GM21447 (cell line): ENCODE measurements around the gene HTT-AS.

ENCODE experiments used
- ATAC-seq: cut with Tn5 transposase; IDR thresholded peaks from one replicate; pipeline ENCODE4 v1.9.1; 2021; ENCODE audit not compliant: unreplicated experiment

The HTT-AS gene

GRCh38 chr4:3091464-3091863 lies 17.1 kb upstream of the HTT-AS start:
- no peak for ATAC-seq

DNA sequence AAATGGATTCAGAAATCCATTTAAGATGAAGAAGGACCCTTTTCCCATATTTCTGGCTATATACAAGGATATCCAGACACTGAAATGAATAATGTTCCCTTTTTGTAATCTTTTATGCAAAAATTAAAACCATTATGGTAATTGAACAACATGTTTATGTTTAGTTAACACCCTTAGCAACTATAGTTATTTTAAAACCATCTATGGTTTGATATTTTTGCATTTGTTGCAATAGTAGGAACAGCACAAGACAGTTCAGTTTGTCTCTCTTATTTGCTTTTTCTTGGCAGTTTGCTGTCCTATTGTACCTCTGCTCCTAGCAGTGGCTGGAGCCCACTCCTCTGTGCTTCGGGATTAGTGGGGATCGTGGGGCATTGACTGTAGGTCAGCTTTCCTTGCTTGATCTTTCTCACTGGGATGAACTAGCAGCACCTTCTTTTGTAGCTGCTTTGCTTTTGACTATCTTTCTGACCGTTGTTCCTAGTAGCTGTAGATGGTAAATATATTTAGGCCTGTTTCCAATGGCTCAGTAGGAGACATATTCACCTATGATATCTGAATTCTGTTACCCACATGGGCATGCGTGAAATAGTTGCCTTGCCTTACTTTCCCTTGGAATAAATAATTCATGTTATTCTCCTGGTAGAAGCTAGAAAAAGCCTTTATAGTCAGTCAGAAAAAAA lies 12.9 kb upstream of the HTT-AS start:
- no peak for ATAC-seq

- ATAC-seq, result no peak
Observed at GRCh38 chr4:3085948-3086670, 11.8 kb upstream of the HTT-AS start.

- ATAC-seq, result no peak
Observed at GRCh38 chr4:3083732-3084131, 9.4 kb upstream of the HTT-AS start.

DNA sequence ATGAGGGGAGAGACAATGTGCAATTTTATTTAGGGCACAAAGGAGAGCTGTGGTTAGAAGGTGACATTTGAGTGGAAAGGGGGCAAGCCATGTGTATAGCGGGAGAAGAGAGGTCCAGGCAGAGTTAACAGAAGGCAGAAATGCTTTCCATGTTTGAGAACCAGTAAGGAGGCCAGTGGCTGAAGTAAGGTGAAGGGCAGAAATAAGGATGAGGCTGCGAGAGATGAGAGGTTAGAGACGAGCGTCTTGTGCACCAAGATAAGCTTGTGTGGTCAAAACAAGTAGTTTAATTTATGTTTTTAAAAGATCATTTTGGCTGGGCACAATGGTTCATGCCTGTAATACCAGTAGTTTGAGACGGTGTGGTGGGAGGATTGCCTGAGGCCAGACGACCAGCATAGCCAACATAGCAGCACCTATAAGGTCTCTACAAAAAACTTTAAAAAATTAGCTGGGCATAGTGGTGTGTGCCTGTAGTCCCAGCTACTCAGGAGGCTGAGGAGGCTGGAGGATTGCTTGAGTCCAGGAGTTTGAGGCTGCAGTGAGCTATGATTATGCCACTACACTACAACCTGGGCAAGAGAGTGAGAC lies 8.7 kb upstream of the HTT-AS start:
- no peak for ATAC-seq

DNA sequence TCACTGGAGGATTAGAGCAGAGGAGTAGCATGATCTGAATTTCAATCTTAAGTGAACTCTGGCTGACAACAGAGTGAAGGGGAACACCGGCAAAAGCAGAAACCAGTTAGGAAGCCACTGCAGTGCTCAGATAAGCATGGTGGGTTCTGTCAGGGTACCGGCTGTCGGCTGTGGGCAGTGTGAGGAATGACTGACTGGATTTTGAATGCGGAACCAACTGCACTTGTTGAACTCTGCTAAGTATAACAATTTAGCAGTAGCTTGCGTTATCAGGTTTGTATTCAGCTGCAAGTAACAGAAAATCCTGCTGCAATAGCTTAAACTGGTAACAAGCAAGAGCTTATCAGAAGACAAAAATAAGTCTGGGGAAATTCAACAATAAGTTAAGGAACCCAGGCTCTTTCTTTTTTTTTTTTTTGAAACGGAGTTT lies 5.4 kb upstream of the HTT-AS start:
- ATAC-seq, result peak; percentile 29

- ATAC-seq, result peak; percentile 31
Observed at GRCh38 chr4:3077796-3078195, 3.5 kb upstream of the HTT-AS start.

- no peak for ATAC-seq
Observed at GRCh38 chr4:3075652-3075981, 1.3 kb upstream of the HTT-AS start.

GRCh38 chr4:3074846-3075651 lies 711 bp upstream of the HTT-AS start:
- peak; percentile 30 for ATAC-seq

DNA sequence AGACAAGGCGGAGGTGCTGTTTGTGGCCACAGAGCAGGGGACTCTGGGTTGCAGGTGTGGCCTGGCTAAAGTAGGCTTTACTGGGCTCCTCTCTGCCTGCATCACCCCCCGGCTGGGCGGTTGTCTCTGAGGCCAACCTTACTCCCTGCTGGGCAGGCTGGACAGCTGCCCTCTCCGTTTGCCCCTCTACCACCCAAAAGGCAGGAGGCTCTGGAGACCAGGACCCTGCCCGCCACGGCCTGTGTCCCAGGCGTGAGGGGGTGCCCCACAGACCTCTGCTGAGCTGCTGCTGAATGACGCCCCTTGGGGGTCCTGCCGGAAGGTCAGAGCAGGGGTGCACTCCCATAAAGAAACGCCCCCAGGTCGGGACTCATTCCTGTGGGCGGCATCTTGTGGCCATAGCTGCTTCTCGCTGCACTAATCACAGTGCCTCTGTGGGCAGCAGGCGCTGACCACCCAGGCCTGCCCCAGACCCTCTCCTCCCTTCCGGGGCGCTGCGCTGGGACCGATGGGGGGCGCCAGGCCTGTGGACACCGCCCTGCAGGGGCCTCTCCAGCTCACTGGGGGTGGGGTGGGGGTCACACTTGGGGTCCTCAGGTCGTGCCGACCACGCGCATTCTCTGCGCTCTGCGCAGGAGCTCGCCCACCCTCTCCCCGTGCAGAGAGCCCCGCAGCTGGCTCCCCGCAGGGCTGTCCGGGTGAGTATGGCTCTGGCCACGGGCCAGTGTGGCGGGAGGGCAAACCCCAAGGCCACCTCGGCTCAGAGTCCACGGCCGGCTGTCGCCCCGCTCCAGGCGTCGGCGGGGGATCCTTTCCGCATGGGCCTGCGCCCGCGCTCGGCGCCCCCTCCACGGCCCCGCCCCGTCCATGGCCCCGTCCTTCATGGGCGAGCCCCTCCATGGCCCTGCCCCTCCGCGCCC lies 920 bp downstream of the HTT-AS start:
- ATAC-seq, result no peak

DNA sequence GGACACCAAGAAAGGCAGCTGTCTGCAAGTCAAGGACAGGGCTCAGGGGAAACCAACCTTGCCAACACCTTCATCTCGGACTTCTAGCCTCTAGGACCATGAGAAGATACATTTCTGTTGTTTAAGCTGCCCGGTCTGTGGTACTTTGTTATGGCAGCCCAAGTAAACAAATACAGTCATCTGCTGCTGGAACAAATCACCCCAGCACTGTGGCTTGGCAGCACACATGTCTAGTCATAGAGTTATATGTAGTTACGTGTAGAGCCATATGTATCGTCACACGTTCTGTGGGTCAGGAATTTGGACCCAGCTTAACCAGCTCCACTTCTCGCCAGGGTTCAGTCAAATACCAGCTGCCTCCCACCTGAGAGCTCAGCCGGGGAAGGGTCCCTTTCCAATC lies 2.5 kb downstream of the HTT-AS start:
- no peak for ATAC-seq

DNA sequence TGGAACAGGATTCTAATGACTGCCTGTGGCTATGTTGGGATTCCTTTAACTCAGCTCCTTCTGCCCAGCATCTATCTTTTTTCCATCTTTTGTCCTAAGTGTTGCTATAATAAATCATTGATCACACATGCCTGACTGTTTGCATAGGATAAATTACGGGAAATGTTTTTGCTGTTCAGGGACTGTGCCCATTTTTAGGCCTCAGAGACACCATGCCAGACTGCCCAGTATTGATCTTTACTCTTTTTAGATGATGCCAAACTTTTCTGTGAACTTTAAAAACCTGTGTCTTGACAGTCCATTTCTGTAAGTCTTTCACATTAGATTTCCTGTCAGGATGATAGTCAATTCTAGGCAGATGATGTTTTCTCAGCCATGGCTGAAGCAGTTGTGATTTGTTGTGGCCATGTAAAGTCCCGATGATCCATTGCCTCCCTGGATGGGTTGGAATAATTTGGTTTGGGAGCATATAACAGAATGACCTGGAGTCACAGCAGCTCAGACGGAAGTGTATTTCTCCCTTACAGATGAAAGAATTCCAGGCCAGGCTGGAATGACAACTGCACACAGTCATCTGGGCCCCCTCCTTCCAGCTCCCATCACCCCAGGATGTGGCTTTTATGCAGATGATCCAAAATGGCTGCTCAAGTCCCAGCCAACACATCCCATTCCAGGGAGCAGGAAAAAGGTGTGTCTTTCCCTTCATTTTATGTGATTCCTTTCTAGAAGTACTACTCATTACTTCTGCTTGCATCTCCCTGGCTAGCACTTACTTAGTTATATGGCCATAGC lies 3.4 kb downstream of the HTT-AS start:
- ATAC-seq, result no peak

GRCh38 chr4:3069661-3070199 lies 4.6 kb downstream of the HTT-AS start:
- ATAC-seq, result no peak

DNA sequence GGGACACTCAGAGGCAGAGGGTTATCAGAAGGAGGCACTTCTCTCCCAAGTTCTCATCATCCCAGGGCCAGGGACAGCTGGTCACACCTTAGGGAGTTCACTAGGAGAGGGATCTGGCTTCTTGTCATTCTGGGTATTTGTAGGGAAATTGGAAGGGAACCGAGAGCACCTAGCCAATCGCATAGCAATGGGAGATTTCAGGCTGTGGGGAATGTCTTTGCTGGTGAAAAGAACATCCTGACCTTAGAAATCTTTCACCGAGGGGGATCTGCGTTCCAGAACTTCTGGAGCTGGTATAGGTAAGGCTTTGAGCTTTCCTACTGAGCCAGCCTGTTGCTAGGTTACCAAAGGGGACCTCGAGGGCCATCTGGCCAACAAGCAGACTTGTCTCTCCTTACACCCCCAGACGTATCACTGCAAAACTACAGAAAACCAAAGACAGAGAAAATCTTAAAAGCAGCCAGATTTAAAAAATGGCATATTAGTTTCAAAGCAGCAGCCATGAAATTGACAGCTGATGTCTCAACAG lies 6.8 kb downstream of the HTT-AS start:
- no peak for ATAC-seq

- no peak for ATAC-seq
Observed at GRCh38 chr4:3066836-3067400, 7.4 kb downstream of the HTT-AS start.

DNA sequence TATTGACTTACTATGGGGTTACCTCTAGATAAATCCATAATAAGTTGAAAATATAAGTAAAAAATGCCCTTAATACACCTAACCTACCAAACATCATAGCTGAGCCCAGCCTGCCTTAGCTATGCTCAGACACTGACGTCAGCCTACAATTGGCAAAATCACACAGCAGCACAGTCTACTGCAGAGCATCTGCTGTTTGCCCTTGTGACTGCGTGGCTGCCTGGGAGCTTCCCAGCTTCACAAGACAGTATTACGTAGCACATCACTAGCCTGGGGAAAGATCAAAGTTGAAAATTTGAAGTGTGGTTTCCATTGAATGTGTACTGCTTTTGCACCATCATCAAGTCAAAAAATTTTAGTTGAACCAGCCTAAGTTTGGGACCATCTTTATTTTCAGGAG lies 8.8 kb downstream of the HTT-AS start:
- ATAC-seq, result no peak

GRCh38 chr4:3062471-3062870 lies 11.9 kb downstream of the HTT-AS start:
- ATAC-seq, result no peak

DNA sequence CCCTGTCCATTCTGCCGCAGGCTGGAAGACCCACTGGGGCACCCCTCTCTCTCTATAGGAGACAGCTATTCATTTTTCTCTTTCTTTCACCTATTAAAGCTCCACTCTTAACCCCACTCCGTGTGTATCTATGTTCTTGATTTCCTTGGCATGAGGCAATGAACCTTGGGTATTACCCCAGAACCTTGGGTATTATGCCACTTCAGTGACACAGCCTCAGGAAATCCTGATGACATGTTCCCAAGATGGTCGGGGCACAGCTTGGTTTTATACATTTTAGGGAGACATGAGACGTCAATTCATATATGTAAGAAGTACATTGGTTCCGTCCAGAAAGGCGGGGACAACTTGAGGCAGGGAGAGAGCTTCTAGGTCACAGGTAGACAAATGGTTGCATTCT lies 13.4 kb downstream of the HTT-AS start:
- ATAC-seq, result no peak

DNA sequence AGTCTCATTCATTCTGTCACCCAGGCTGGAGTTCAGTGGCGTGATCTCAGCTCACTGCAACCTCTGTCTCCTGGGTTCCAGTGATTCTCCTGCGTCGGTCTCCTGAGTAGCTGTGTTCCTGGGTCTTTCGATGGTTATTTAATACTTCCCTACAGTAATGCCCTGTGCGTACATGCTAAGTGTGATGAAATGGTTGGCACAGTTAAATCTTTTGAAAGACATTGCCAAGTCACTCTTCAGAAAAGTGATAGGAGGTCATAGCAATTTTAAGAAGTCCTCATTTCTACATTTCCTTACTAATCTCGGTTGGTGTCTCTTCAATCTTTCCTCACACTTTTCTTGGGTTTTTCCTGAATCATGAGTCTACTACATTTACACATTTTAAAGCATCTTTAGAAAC lies 14.4 kb downstream of the HTT-AS start:
- no peak for ATAC-seq
